Duodenal mucosa (tissue), 2 donors: ENCODE results near the gene ZC3H12A.

Experiments
- H3K27ac ChIP-seq: one replicate; pipeline ENCODE4 v1.7.0; 2013; ENCODE audit warnings: low read depth, low read length
- H3K27me3 ChIP-seq, 2 donors: one replicate each; pipeline ENCODE4 v1.7.0; 2013; ENCODE audit warnings: low read length in 2 of 2, control low read depth in 1 of 2; ENCODE audit not compliant: insufficient read depth in 2 of 2, control insufficient read depth in 1 of 2
- H3K36me3 ChIP-seq, 2 donors: one replicate each; pipeline ENCODE4 v1.7.0; 2013; ENCODE audit warnings: low read length in 2 of 2, control low read depth in 1 of 2; ENCODE audit not compliant: insufficient read depth in 2 of 2, control insufficient read depth in 1 of 2
- H3K4me1 ChIP-seq, 2 donors: one replicate each; pipeline ENCODE4 v1.7.0; 2013; ENCODE audit warnings: low read length in 2 of 2, control low read depth in 1 of 2; ENCODE audit not compliant: insufficient read depth in 2 of 2, control insufficient read depth in 1 of 2
- H3K4me3 ChIP-seq, 2 donors: one replicate each; pipeline ENCODE4 v1.7.0; 2013; ENCODE audit warnings: low read length in 2 of 2, low read depth in 1 of 2
- H3K9ac ChIP-seq, 2 donors: one replicate each; pipeline ENCODE4 v1.7.0; 2013; ENCODE audit warnings: low read length in 2 of 2, low read depth in 1 of 2
- H3K9me3 ChIP-seq, 2 donors: one replicate each; pipeline ENCODE4 v1.7.0; 2013; ENCODE audit warnings: low read length in 2 of 2, control low read depth in 1 of 2; ENCODE audit not compliant: control insufficient read depth in 1 of 2

Gene ZC3H12A

GRCh38 chr1:37477198-37477931, 3.0 kb downstream of the ZC3H12A start:
- Histone ChIP-seq H3K4me1 (peaks cover 62 to 71% of the 10 kb centered on the region in 2 donors), H3K9me3 (no peaks in the 10 kb centered on the region), H3K27ac (peak overlapping the region; percentile 97), H3K4me3 (peak overlapping the region; percentile 94 to 97), H3K9ac (peak overlapping the region; percentile 99 to 100), H3K36me3 (peaks cover 38 to 47% of the 10 kb centered on the region in 2 donors), H3K27me3 (no peaks in the 10 kb centered on the region)

GRCh38 chr1:37477946-37478345, 3.6 kb downstream of the ZC3H12A start:
- Histone ChIP-seq H3K9ac (peak overlapping the region; percentile 99 to 100), H3K4me3 (peak overlapping the region; percentile 94 to 97), H3K27ac (peak overlapping the region; percentile 97), H3K36me3 (peaks cover 43 to 53% of the 10 kb centered on the region in 2 donors), H3K4me1 (peaks cover 58 to 65% of the 10 kb centered on the region in 2 donors), H3K27me3 (no peaks in the 10 kb centered on the region), H3K9me3 (no peaks in the 10 kb centered on the region)

- no peaks in the 10 kb centered on the region for H3K9me3 ChIP-seq
- peak overlapping the region; percentile 99 to 100 for H3K9ac ChIP-seq
- H3K27me3 ChIP-seq = no peaks in the 10 kb centered on the region
- peak overlapping the region; percentile 97 for H3K27ac ChIP-seq
- H3K36me3 ChIP-seq = peaks cover 49 to 56% of the 10 kb centered on the region in 2 donors
- H3K4me1 ChIP-seq = peaks cover 53 to 60% of the 10 kb centered on the region in 2 donors
- H3K4me3 ChIP-seq = peak overlapping the region; percentile 94 to 97
Measured at GRCh38 chr1:37478451-37478881, 4.1 kb downstream of the ZC3H12A start.

- Histone ChIP-seq H3K27ac (peak overlapping the region; percentile 97), H3K9ac (peak overlapping the region; percentile 99 to 100), H3K4me3 (peak overlapping the region; percentile 94 to 97), H3K27me3 (no peaks in the 10 kb centered on the region), H3K36me3 (peaks cover 53 to 57% of the 10 kb centered on the region in 2 donors), H3K4me1 (peaks cover 48 to 56% of the 10 kb centered on the region in 2 donors), H3K9me3 (no peaks in the 10 kb centered on the region)
Measured at GRCh38 chr1:37478890-37479254, 4.5 kb downstream of the ZC3H12A start.

GRCh38 chr1:37479255-37480124, 5.1 kb downstream of the ZC3H12A start:
- Histone ChIP-seq H3K27ac (peak overlapping the region; percentile 97), H3K4me3 (peak overlapping the region; percentile 94 to 97), H3K27me3 (no peaks in the 10 kb centered on the region), H3K4me1 (peaks cover 47 to 54% of the 10 kb centered on the region in 2 donors), H3K9me3 (no peaks in the 10 kb centered on the region), H3K9ac (peak overlapping the region; percentile 99 to 100), H3K36me3 (peaks cover 57 to 60% of the 10 kb centered on the region in 2 donors)

GRCh38 chr1:37480125-37480466, 5.7 kb downstream of the ZC3H12A start:
- peak overlapping the region; percentile 55 to 94 for H3K4me3 ChIP-seq
- peaks cover 47 to 57% of the 10 kb centered on the region in 2 donors for H3K4me1 ChIP-seq
- H3K9ac ChIP-seq = peak overlapping the region; percentile 65 to 99

GRCh38 chr1:37480581-37481288, 6.4 kb downstream of the ZC3H12A start:
- Histone ChIP-seq H3K9ac (peak overlapping the region; percentile 65 to 99), H3K4me1 (peaks cover 53 to 60% of the 10 kb centered on the region in 2 donors)

More at GRCh38 chr1:37480125-37480466, 5.7 kb downstream of the ZC3H12A start:
- H3K27me3 ChIP-seq = no peaks in the 10 kb centered on the region
- H3K27ac ChIP-seq = peak overlapping the region; percentile 80
- no peaks in the 10 kb centered on the region for H3K9me3 ChIP-seq
- peaks cover 60 to 64% of the 10 kb centered on the region in 2 donors for H3K36me3 ChIP-seq

GRCh38 chr1:37481289-37482003, 7.1 kb downstream of the ZC3H12A start:
- Histone ChIP-seq H3K27ac (no peak overlapping the region), H3K27me3 (no peaks in the 10 kb centered on the region), H3K9me3 (no peaks in the 10 kb centered on the region), H3K4me3 (no peak overlapping the region), H3K4me1 (peaks cover 56 to 58% of the 10 kb centered on the region in 2 donors), H3K36me3 (peaks cover 54 to 59% of the 10 kb centered on the region in 2 donors), H3K9ac (peak overlapping the region in 1 of 2 donors; percentile 65)

More at GRCh38 chr1:37480581-37481288, 6.4 kb downstream of the ZC3H12A start:
- Histone ChIP-seq H3K4me3 (peak overlapping the region in 1 of 2 donors; percentile 55), H3K27ac (peak overlapping the region; percentile 80), H3K9me3 (no peaks in the 10 kb centered on the region), H3K27me3 (no peaks in the 10 kb centered on the region), H3K36me3 (peaks cover 61 to 63% of the 10 kb centered on the region in 2 donors)

GRCh38 chr1:37482004-37482785, 7.8 kb downstream of the ZC3H12A start:
- H3K9ac ChIP-seq = no peak overlapping the region
- no peak overlapping the region for H3K4me3 ChIP-seq
- H3K27ac ChIP-seq = no peak overlapping the region
- H3K9me3 ChIP-seq = no peaks in the 10 kb centered on the region
- H3K27me3 ChIP-seq = no peaks in the 10 kb centered on the region
- peaks cover 53 to 62% of the 10 kb centered on the region in 2 donors for H3K36me3 ChIP-seq
- peaks cover 58% of the 10 kb centered on the region in 2 donors for H3K4me1 ChIP-seq
